ENCODE measurements around the gene FAS. TPM values are rescaled to one million over a fixed set of nuclear protein-coding genes. Genes with fewer than 3 reads are reported as not detected.

FAS gene
- total and polyA plus RNA-seq, 4 donors = 2.2 to 13.2 (median 5.9) TPM

GRCh38 chr10:88971221-88972061 is 19.2 kb upstream of the FAS start:
- DNase-seq (ENCODE audit: low spot score) = no peak
- H3K4me3 ChIP-seq (ENCODE audit: low read depth in 1 of 3, low read length in 3 of 3) = no peak overlapping the region
- no peaks in the 10 kb centered on the region for H3K36me3 ChIP-seq (ENCODE audit: control insufficient read depth in 4 of 4, insufficient read depth in 3 of 4, low read depth in 1 of 4, low read length in 3 of 4)
- no peaks in the 10 kb centered on the region for H3K9me3 ChIP-seq (ENCODE audit: control insufficient read depth in 4 of 4, low read length in 3 of 4)
- WGBS = 37% methylated on average over 5 of the region's 5 CpGs
- peaks cover 2 to 21% (median 14%) of the 10 kb centered on the region in 4 donors for H3K4me1 ChIP-seq (ENCODE audit: control insufficient read depth in 4 of 4, insufficient read depth in 4 of 4, low read length in 3 of 4)
- no peak overlapping the region for H3K9ac ChIP-seq (ENCODE audit: low read depth in 1 of 2, low read length in 2 of 2)
- TF ChIP-seq MAX (IDR thresholded peaks at IDR 0.05) (no peak), RAD21 (IDR thresholded peaks at IDR 0.05) (no peak), FOXA2 (IDR thresholded peaks at IDR 0.05) (no peak), GABPA (IDR thresholded peaks at IDR 0.05 in 1 of 2, conservative IDR thresholded peaks at IDR 0.05 in 1 of 2) (no peak), SP1 (IDR thresholded peaks at IDR 0.05) (no peak)
- TF ChIP-seq, protein P1, sequence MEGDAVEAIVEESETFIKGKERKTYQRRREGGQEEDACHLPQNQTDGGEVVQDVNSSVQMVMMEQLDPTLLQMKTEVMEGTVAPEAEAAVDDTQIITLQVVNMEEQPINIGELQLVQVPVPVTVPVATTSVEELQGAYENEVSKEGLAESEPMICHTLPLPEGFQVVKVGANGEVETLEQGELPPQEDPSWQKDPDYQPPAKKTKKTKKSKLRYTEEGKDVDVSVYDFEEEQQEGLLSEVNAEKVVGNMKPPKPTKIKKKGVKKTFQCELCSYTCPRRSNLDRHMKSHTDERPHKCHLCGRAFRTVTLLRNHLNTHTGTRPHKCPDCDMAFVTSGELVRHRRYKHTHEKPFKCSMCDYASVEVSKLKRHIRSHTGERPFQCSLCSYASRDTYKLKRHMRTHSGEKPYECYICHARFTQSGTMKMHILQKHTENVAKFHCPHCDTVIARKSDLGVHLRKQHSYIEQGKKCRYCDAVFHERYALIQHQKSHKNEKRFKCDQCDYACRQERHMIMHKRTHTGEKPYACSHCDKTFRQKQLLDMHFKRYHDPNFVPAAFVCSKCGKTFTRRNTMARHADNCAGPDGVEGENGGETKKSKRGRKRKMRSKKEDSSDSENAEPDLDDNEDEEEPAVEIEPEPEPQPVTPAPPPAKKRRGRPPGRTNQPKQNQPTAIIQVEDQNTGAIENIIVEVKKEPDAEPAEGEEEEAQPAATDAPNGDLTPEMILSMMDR (IDR thresholded peaks at IDR 0.05; ENCODE audit: low read depth, low read length, missing input control) = no peak
- no peaks in the 10 kb centered on the region for H3K27me3 ChIP-seq (ENCODE audit: control insufficient read depth in 4 of 4, insufficient read depth in 4 of 4, low read length in 3 of 4)
- no peak overlapping the region for H3K27ac ChIP-seq (ENCODE audit: low read depth in 1 of 2, low read length in 2 of 2)

DNA sequence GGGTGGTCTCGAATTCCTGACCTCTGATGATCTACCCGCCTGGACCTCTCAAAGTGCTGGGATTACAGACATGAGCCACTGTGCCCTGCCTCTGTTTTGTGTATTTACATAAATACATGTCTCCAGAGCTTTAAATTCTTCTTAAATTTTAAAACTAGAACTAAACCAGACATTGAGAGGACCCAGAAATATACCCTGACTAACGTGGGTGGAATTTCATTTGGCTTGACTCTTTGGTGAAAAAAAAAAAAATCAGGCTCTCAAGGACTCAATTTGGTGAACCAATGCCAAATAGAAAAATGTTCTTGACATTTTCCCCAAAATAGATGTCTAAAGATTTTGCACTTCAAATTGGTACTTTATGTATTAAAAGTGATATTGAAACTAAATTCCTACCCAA is 16.6 kb upstream of the FAS start:
- no peaks in the 10 kb centered on the region for H3K36me3 ChIP-seq (ENCODE audit: control insufficient read depth in 4 of 4, insufficient read depth in 3 of 4, low read depth in 1 of 4, low read length in 3 of 4)
- no peak overlapping the region for H3K4me3 ChIP-seq (ENCODE audit: low read depth in 1 of 3, low read length in 3 of 3)
- no peaks in the 10 kb centered on the region for H3K27me3 ChIP-seq (ENCODE audit: control insufficient read depth in 4 of 4, insufficient read depth in 4 of 4, low read length in 3 of 4)
- H3K9me3 ChIP-seq (ENCODE audit: control insufficient read depth in 4 of 4, low read length in 3 of 4) = no peaks in the 10 kb centered on the region
- no peak overlapping the region for H3K9ac ChIP-seq (ENCODE audit: low read depth in 1 of 2, low read length in 2 of 2)
- H3K4me1 ChIP-seq (ENCODE audit: control insufficient read depth in 4 of 4, insufficient read depth in 4 of 4, low read length in 3 of 4) = peaks cover 2 to 26% (median 15%) of the 10 kb centered on the region in 4 donors
- H3K27ac ChIP-seq (ENCODE audit: low read depth in 1 of 2, low read length in 2 of 2) = no peak overlapping the region
- WGBS = 69% methylated on average over 3 of the region's 3 CpGs
- no peak for DNase-seq (ENCODE audit: low spot score)
- TF ChIP-seq SP1 (IDR thresholded peaks at IDR 0.05) (no peak), REST (IDR thresholded peaks at IDR 0.05) (no peak), FOXA2 (IDR thresholded peaks at IDR 0.05) (no peak), YY1 (IDR thresholded peaks at IDR 0.05) (no peak), FOXA1 (IDR thresholded peaks at IDR 0.05) (no peak), MAX (IDR thresholded peaks at IDR 0.05) (no peak), GABPA (IDR thresholded peaks at IDR 0.05 in 1 of 2, conservative IDR thresholded peaks at IDR 0.05 in 1 of 2) (no peak), HNF4A (conservative IDR thresholded peaks at IDR 0.05) (no peak)
- TF ChIP-seq, protein P2, sequence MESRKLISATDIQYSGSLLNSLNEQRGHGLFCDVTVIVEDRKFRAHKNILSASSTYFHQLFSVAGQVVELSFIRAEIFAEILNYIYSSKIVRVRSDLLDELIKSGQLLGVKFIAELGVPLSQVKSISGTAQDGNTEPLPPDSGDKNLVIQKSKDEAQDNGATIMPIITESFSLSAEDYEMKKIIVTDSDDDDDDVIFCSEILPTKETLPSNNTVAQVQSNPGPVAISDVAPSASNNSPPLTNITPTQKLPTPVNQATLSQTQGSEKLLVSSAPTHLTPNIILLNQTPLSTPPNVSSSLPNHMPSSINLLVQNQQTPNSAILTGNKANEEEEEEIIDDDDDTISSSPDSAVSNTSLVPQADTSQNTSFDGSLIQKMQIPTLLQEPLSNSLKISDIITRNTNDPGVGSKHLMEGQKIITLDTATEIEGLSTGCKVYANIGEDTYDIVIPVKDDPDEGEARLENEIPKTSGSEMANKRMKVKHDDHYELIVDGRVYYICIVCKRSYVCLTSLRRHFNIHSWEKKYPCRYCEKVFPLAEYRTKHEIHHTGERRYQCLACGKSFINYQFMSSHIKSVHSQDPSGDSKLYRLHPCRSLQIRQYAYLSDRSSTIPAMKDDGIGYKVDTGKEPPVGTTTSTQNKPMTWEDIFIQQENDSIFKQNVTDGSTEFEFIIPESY (IDR thresholded peaks at IDR 0.05) = no peak

All from liver (tissue), 9 donors.